BLaER1 treated with 17β-estradiol and CSF1 and Interleukin-3, amounts not matched to agents 10 nM and 100 nM (cell line): ENCODE measurements around the gene ZMYND8.
A peak's percentile ranks its signal among the peaks of the same experiment; 100 is the strongest.

ENCODE experiments used
- H3K27ac ChIP-seq, 11 experiments: shearing (Covaris generic); formaldehyde crosslinking; 2 replicates each; pipeline ENCODE4 v1.8.1; 2022
- H3K27me3 ChIP-seq, 11 experiments: shearing (Covaris generic); formaldehyde crosslinking; 2 replicates each; pipeline ENCODE4 v1.8.1; 2022
- H3K36me3 ChIP-seq, 11 experiments: shearing (Covaris generic); formaldehyde crosslinking; 2 replicates each; pipeline ENCODE4 v1.8.1; 2022
- H3K4me1 ChIP-seq, 10 experiments: shearing (Covaris generic); formaldehyde crosslinking; 2 replicates each; pipeline ENCODE4 v1.8.1; 2022
- H3K4me2 ChIP-seq, 11 experiments: shearing (Covaris generic); formaldehyde crosslinking; 2 replicates each; pipeline ENCODE4 v1.8.1; 2022
- H3K4me3 ChIP-seq, 10 experiments: shearing (Covaris generic); formaldehyde crosslinking; 2 replicates each; pipeline ENCODE4 v1.8.1; 2022
- H3K9ac ChIP-seq, 11 experiments: shearing (Covaris generic); formaldehyde crosslinking; 2 replicates each; pipeline ENCODE4 v1.8.1; 2022
- H3K9me3 ChIP-seq, 11 experiments: shearing (Covaris generic); formaldehyde crosslinking; replicated peaks in 1 of 11; 2 replicates each; pipeline ENCODE4 v1.8.1; 2022
- H4K20me1 ChIP-seq, 11 experiments: shearing (Covaris generic); formaldehyde crosslinking; 2 replicates each; pipeline ENCODE4 v1.8.1; 2022
- Cebpa-rat ChIP-seq, 11 experiments: shearing (Covaris generic); IDR thresholded peaks; 2 replicates each; pipeline ENCODE4 v1.8.1; 2022

The ZMYND8 gene

DNA sequence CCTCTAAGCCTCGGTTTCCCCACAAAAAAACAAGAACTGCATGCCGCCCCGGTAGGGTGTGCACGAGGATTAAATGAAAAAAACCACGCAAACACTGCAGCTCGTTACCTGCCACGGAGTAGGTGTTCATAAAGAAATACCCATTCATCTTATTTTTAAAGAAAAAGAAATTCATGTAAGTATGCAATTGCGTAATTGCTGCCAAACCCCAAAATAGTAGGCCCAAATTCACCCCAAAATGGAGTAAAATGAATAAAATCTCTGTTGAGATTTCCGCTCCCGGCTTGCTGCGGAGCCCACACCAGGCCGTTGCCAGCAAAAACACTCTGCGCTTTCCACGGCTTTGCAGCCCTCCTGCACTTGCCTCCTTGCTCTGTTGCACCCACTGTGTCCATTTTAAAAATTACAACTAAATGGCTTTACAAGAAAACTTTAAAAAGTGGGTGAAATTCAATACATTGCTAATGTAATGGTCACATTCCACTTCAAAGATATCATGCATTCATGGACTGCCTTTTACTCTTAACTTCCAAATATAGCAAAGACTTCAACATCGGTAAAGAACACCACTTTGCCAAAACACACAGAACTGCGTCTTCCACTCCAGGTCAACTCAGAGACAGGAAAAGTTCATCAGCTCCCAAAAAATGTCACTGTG, 125.0 kb downstream of the ZMYND8 start:
- H3K4me1 ChIP-seq = peaks cover 21 to 59% (median 51%) of the 10 kb centered on the region in 10 experiments
- H3K27ac ChIP-seq = peak overlapping the region in 1 of 11 experiments; percentile 36; a peak in 1 of 22 replicates
- H3K9ac ChIP-seq = no peak overlapping the region
- H3K4me2 ChIP-seq = no peak overlapping the region
- no peaks in the 10 kb centered on the region for H3K27me3 ChIP-seq
- no peaks in the 10 kb centered on the region for H3K9me3 ChIP-seq
- TF ChIP-seq Cebpa-rat (IDR thresholded peaks at IDR 0.05) = peak in 5 of 11 experiments; percentile 13 to 75 (median 46); a peak in 7 of 22 replicates
- H3K36me3 ChIP-seq = peaks cover 99 to 100% (median 100%) of the 10 kb centered on the region in 11 experiments
- no peak overlapping the region for H3K4me3 ChIP-seq
- peaks cover 21 to 92% (median 33%) of the 10 kb centered on the region in 11 experiments; a peak in 18 of 22 replicates for H4K20me1 ChIP-seq

DNA sequence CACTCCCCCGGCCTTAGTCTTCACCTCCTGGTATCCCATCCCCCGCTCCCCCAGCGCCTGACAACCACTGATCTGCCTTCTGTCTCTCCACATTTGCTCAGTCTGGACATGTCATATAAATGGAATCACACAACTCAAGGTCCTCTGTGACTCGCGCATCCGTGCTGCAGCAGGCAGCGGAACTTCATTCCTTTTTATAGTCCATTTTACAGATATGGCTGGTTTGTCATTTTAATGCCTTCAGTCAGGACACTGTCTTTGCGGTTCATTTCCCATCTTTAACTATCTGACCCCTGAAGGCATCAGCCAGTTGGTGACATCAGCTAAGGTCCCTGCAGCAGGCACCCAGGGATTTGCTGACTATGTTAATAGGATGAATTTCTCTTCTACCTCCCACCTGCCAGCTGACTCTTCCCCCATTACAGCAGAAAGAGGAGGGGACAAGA, 125.7 kb downstream of the ZMYND8 start:
- Histone ChIP-seq H3K27ac (0 out of 22 replicates have a peak overlapping the region, but pooled peaks of 2 of the 11 experiments have one; percentile 8 to 11), H3K9ac (no peak overlapping the region)

DNA sequence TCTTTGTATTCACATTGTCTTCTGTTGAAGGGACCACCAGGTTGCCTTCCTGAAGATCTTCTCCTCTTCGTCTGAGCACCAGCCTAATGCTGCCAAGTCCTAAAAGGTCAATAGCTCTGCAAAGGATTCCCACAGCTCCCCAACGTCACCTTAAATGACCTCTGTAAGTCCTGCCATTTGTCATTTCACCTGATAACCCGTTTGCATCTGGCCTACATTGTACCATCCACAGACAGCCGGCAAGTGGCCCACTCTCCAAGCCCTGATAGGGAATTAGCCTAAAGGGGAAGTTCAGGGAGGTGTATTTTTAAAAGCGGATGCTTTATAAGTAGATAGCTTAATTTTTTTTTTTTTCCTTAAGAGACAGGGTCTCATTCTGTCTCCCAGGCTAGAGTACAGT, 127.8 kb downstream of the ZMYND8 start:
- peaks cover 9 to 53% (median 38%) of the 10 kb centered on the region in 10 experiments for H3K4me1 ChIP-seq
- H3K4me2 ChIP-seq = no peak overlapping the region
- TF ChIP-seq Cebpa-rat (IDR thresholded peaks at IDR 0.05) = no peak
- H3K27ac ChIP-seq = no peak overlapping the region
- no peak overlapping the region for H3K4me3 ChIP-seq
- H4K20me1 ChIP-seq = peaks cover 14 to 79% (median 22%) of the 10 kb centered on the region in 11 experiments; a peak in 18 of 22 replicates
- H3K9ac ChIP-seq = no peak overlapping the region
- H3K27me3 ChIP-seq = no peaks in the 10 kb centered on the region
- peaks cover 97 to 98% (median 98%) of the 10 kb centered on the region in 11 experiments for H3K36me3 ChIP-seq
- H3K9me3 ChIP-seq = no peaks in the 10 kb centered on the region

More for the DNA sequence above, 125.7 kb downstream of the ZMYND8 start:
- Histone ChIP-seq H3K36me3 (peaks cover 99 to 100% (median 100%) of the 10 kb centered on the region in 11 experiments), H3K4me3 (no peak overlapping the region; a peak in 1 of 20 replicates), H3K27me3 (no peaks in the 10 kb centered on the region), H4K20me1 (peaks cover 16 to 87% (median 28%) of the 10 kb centered on the region in 11 experiments; a peak in 18 of 22 replicates), H3K4me1 (peaks cover 16 to 59% (median 50%) of the 10 kb centered on the region in 10 experiments), H3K9me3 (no peaks in the 10 kb centered on the region), H3K4me2 (no peak overlapping the region)
- no peak for TF ChIP-seq Cebpa-rat (IDR thresholded peaks at IDR 0.05)

DNA sequence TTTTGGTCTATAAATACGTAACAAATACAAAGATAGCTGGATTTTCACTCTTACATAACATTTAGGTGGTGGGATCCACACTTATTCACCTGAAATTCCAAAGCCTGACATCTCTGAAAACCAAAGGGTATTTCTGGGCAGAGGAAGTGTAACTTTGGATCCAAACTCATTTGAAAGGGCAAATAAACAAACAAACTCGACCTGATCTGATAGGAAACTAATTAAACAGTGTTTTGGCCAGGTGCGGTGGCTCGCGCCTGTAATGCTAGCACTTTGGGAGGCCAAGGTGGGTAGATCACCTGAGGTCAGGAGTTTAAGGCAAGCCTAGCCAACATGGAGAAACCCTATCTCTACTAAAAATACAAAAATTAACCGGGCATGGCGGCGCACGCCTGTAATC, 128.9 kb downstream of the ZMYND8 start:
- no peaks in the 10 kb centered on the region for H3K27me3 ChIP-seq
- no peaks in the 10 kb centered on the region for H3K9me3 ChIP-seq
- peaks cover 0 to 53% (median 32%) of the 10 kb centered on the region in 10 experiments; a peak in 15 of 20 replicates for H3K4me1 ChIP-seq
- no peak for TF ChIP-seq Cebpa-rat (IDR thresholded peaks at IDR 0.05)
- peaks cover 97 to 98% (median 98%) of the 10 kb centered on the region in 11 experiments for H3K36me3 ChIP-seq
- no peak overlapping the region for H3K4me2 ChIP-seq
- no peak overlapping the region for H3K27ac ChIP-seq
- no peak overlapping the region for H3K9ac ChIP-seq
- H4K20me1 ChIP-seq = peaks cover 4 to 77% (median 14%) of the 10 kb centered on the region in 11 experiments; a peak in 18 of 22 replicates
- no peak overlapping the region for H3K4me3 ChIP-seq

DNA sequence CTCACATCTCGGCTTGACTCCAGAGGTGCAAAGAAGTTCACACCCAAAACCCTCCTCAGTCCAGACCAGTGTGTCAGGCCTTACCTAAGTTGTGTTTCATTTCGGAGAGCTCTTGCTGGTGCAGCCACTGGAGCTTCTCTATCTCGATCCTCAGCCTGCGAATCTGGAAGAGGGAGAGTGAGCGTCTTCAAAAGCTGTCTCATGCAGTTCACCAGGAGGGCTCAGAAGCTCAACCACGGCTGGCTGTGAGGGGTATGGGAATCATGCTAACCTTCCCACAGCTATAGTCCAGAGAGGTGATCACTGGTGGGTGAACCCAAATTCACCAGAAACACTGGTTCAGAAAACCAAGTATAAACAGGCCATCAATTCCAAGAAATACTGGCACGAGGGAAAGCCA, 129.4 kb downstream of the ZMYND8 start:
- Histone ChIP-seq H3K36me3 (peaks cover 97 to 98% (median 98%) of the 10 kb centered on the region in 11 experiments), H3K27me3 (no peaks in the 10 kb centered on the region), H4K20me1 (peaks cover 4 to 77% (median 14%) of the 10 kb centered on the region in 11 experiments; a peak in 17 of 22 replicates), H3K27ac (no peak overlapping the region; a peak in 1 of 22 replicates), H3K9ac (no peak overlapping the region), H3K4me3 (no peak overlapping the region), H3K9me3 (no peaks in the 10 kb centered on the region), H3K4me2 (no peak overlapping the region), H3K4me1 (peaks cover 2 to 53% (median 35%) of the 10 kb centered on the region in 10 experiments; a peak in 19 of 20 replicates)
- no peak for TF ChIP-seq Cebpa-rat (IDR thresholded peaks at IDR 0.05)

DNA sequence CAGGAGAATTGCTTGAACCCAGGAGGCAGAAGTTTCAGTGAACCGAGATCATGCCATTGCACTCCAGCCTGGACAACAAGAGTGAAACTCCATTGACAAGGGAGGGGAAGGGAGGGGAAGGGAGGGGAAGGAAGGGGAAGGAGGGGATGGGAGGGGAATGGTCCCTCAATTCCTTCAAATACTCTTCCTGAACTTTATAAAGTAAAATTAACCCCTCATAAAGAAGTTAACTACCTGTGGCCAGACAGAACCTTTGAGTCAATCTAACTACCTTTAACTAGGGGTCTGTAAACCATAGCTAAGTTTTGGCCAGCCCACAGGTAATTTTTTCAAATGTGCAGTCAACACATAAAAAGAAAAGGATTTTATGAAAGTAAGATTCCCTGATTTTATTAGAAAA, 131.0 kb downstream of the ZMYND8 start:
- H3K4me1 ChIP-seq = peaks cover 16 to 60% (median 42%) of the 10 kb centered on the region in 10 experiments
- H4K20me1 ChIP-seq = peaks cover 0 to 76% (median 12%) of the 10 kb centered on the region in 11 experiments; a peak in 12 of 22 replicates
- 0 out of 22 replicates have a peak overlapping the region, but pooled peaks of 1 of the 11 experiments have one; percentile 24 for H3K4me2 ChIP-seq
- no peak overlapping the region for H3K4me3 ChIP-seq
- no peak overlapping the region for H3K9ac ChIP-seq
- H3K36me3 ChIP-seq = peaks cover 96 to 98% (median 97%) of the 10 kb centered on the region in 11 experiments
- no peak for TF ChIP-seq Cebpa-rat (IDR thresholded peaks at IDR 0.05)
- no peaks in the 10 kb centered on the region for H3K27me3 ChIP-seq
- H3K9me3 ChIP-seq = no peaks in the 10 kb centered on the region
- H3K27ac ChIP-seq = 0 out of 22 replicates have a peak overlapping the region, but pooled peaks of 1 of the 11 experiments have one; percentile 31

DNA sequence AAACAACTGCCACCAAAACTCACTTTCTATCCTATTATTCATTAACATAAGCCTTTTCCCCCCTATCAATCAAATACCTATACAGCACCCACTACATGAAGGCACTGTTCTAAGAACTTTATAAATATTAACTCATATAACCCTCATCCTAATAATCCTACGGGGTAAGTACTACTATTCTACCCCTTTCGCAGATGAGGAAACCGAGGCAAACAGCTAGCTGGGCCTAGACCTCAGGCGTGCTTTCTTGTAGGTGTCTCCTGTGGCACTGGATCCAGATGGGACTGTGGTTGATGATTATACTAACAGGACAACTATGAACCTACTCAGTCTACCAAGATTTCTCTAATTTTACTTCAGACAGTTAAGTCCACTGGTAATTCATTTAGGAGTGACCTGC, 131.6 kb downstream of the ZMYND8 start:
- Histone ChIP-seq H3K9ac (no peak overlapping the region), H3K4me1 (peaks cover 16 to 63% (median 44%) of the 10 kb centered on the region in 10 experiments), H3K36me3 (peaks cover 96 to 98% (median 97%) of the 10 kb centered on the region in 11 experiments), H3K27me3 (no peaks in the 10 kb centered on the region), H4K20me1 (peaks cover 0 to 73% (median 12%) of the 10 kb centered on the region in 11 experiments; a peak in 11 of 22 replicates), H3K4me2 (no peak overlapping the region), H3K4me3 (no peak overlapping the region), H3K9me3 (no peaks in the 10 kb centered on the region), H3K27ac (peak overlapping the region in 1 of 11 experiments; percentile 4; a peak in 1 of 22 replicates)
- no peak for TF ChIP-seq Cebpa-rat (IDR thresholded peaks at IDR 0.05)

GRCh38 chr20:47224300-47224791, 132.2 kb downstream of the ZMYND8 start:
- TF ChIP-seq Cebpa-rat (IDR thresholded peaks at IDR 0.05) = no peak
- H3K27me3 ChIP-seq = no peaks in the 10 kb centered on the region
- H3K27ac ChIP-seq = peak overlapping the region in 2 of 11 experiments; percentile 4 to 24; a peak in 2 of 22 replicates
- H3K4me3 ChIP-seq = no peak overlapping the region
- no peaks in the 10 kb centered on the region for H3K9me3 ChIP-seq
- peaks cover 96 to 98% (median 97%) of the 10 kb centered on the region in 11 experiments for H3K36me3 ChIP-seq
- peaks cover 0 to 68% (median 12%) of the 10 kb centered on the region in 11 experiments; a peak in 10 of 22 replicates for H4K20me1 ChIP-seq
- peak overlapping the region in 3 of 11 experiments; percentile 0 to 22 (median 5); a peak in 3 of 22 replicates for H3K4me2 ChIP-seq
- H3K4me1 ChIP-seq = peaks cover 16 to 63% (median 44%) of the 10 kb centered on the region in 10 experiments
- H3K9ac ChIP-seq = no peak overlapping the region; a peak in 1 of 22 replicates
